GM23248 (cell line): ENCODE results near the gene TTC28. TPM values are rescaled to one million over a fixed set of nuclear protein-coding genes. Genes with fewer than 3 reads are reported as not detected.
A peak's percentile ranks its signal among the peaks of the same experiment; 100 is the strongest.

Experiments
- DNase-seq: peaks from one replicate; pipeline ENCODE4 v3.0.0-alpha.2; 2015
- H2AFZ ChIP-seq: fragments of 200-600 bp; sonication (generic); 2 replicates; pipeline ENCODE4 v1.6.1; 2016; ENCODE audit warnings: antibody characterized with exemption
- H3F3A ChIP-seq: fragments of 200-600 bp; sonication (generic); 2 replicates; pipeline ENCODE4 v1.6.1; 2016; ENCODE audit warnings: mild to moderate bottlenecking, antibody characterized with exemption, mixed run types; ENCODE audit not compliant: insufficient read depth
- H3K27ac ChIP-seq: fragments of 200-600 bp; sonication (generic); 2 replicates; pipeline ENCODE4 v1.5.1; 2016; ENCODE audit warnings: mild to moderate bottlenecking
- H3K27me3 ChIP-seq: fragments of 200-600 bp; sonication (generic); replicated peaks from 2 replicates; pipeline ENCODE4 v1.6.1; 2016; ENCODE audit warnings: mild to moderate bottlenecking; ENCODE audit not compliant: insufficient read depth
- H3K36me3 ChIP-seq: fragments of 200-600 bp; sonication (generic); 2 replicates; pipeline ENCODE4 v1.6.1; 2016; ENCODE audit warnings: low read depth, mild to moderate bottlenecking
- H3K4me1 ChIP-seq: fragments of 200-600 bp; sonication (generic); 2 replicates; pipeline ENCODE4 v1.6.1; 2016; ENCODE audit warnings: mild to moderate bottlenecking; ENCODE audit not compliant: insufficient read depth
- H3K4me2 ChIP-seq: fragments of 200-600 bp; sonication (generic); one replicate; pipeline ENCODE4 v1.6.1; 2016; ENCODE audit warnings: mild to moderate bottlenecking; ENCODE audit not compliant: unreplicated experiment
- H3K4me3 ChIP-seq: fragments of 200-600 bp; sonication (generic); 2 replicates; pipeline ENCODE4 v1.5.1; 2016; ENCODE audit warnings: mild to moderate bottlenecking
- H3K79me2 ChIP-seq: fragments of 200-600 bp; sonication (generic); 2 replicates; pipeline ENCODE4 v1.6.1; 2016; ENCODE audit warnings: mild to moderate bottlenecking; ENCODE audit not compliant: insufficient read depth
- H3K9ac ChIP-seq: fragments of 200-600 bp; sonication (generic); 2 replicates; pipeline ENCODE4 v1.6.1; 2016; ENCODE audit warnings: mild to moderate bottlenecking
- H3K9me2 ChIP-seq: fragments of 200-600 bp; sonication (generic); 2 replicates; pipeline ENCODE4 v1.6.1; 2016; ENCODE audit warnings: mixed run types, mild to moderate bottlenecking, moderate library complexity; ENCODE audit not compliant: insufficient read depth
- H3K9me3 ChIP-seq: fragments of 200-600 bp; sonication (generic); one replicate; pipeline ENCODE4 v1.6.1; 2017; ENCODE audit warnings: low read depth
- H4K20me1 ChIP-seq: fragments of 200-600 bp; sonication (generic); 2 replicates; pipeline ENCODE4 v1.6.0; 2016; ENCODE audit not compliant: insufficient read depth
- EZH2 ChIP-seq: fragments of 200-600 bp; sonication (generic); IDR thresholded peaks from 2 replicates; pipeline ENCODE4 v1.6.1; 2018; ENCODE audit warnings: antibody characterized with exemption, mild to moderate bottlenecking; ENCODE audit not compliant: insufficient read depth, poor library complexity, severe bottlenecking
- EZH2phosphoT487 ChIP-seq: fragments of 200-600 bp; sonication (generic); IDR thresholded peaks from 2 replicates; pipeline ENCODE4 v1.6.1; 2018; ENCODE audit warnings: antibody characterized with exemption, moderate library complexity, mild to moderate bottlenecking, low read depth; ENCODE audit not compliant: insufficient read depth
- WGBS, 2 experiments: methylation state at CpG; one replicate each; pipeline ENCODE4 v1.1.6; 2015 to 2017; ENCODE audit warnings: low lambda C conversion rate in 2 of 2, low coverage in 1 of 2; ENCODE audit errors: missing lambda C conversion rate in 2 of 2; 5-methylcytosine and 5-hydroxymethylcytosine counted together
- in situ Hi-C: fragments of 300-500 bp; cut with MboI; formaldehyde crosslinking; loops from 2 replicates; pipeline ENCODE4 v1.15.0; 2020
- polyA plus RNA-seq: library from polyadenylated mRNA; unstranded; fragments of >200 nt; fragmentation: Nextera tagmentation; extraction: Ambion mirVana; gene quantifications from 2 replicates; pipeline ENCODE4 v1.2.1, GENCODE V29; 2016
- total RNA-seq: library from RNA; depleted of rRNA; stranded (reverse); fragments of >200 nt; shearing (Covaris generic); gene quantifications from 2 replicates; pipeline ENCODE4 v1.2.3, GENCODE V29; 2014

TTC28 gene
- total and polyA plus RNA-seq, 2 experiments from 2014 or later, result 12.5 to 41.9 TPM

DNA sequence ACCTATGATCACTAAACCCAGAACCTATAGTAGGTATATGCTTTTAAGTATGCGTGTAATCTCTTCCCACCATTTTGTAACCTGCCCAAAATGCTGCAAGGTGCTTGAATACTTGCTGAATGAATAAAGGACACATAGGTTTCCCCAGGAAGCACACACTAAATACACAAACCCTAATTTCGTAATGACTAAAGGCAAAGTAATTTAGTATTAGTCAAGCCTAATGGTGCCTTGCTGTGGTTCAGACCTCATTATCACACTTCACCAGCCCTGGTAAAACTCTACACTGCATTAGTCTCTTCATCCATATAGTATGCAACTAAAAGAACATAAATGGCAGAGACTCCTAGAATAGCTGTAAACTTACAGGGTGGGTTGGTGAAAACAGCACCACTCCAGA is 471.6 kb downstream of the TTC28 start:
- H3K79me2 ChIP-seq, result peaks cover 42% of the 10 kb centered on the region
- no peak overlapping the region for H3K9ac ChIP-seq
- H2AFZ ChIP-seq, result no peak overlapping the region
- no peak for TF ChIP-seq EZH2phosphoT487
- in situ Hi-C loops, result no loop called here
- H3K9me3 ChIP-seq, result no peaks in the 10 kb centered on the region
- H3K27me3 ChIP-seq, result no peaks in the 10 kb centered on the region
- peak overlapping the region; percentile 13 for H3K4me2 ChIP-seq
- no peak overlapping the region for H3K27ac ChIP-seq
- H3K4me1 ChIP-seq, result peaks cover 25% of the 10 kb centered on the region
- DNase-seq, result peak; percentile 50
- H3F3A ChIP-seq, result peaks cover 28% of the 10 kb centered on the region
- no peaks in the 10 kb centered on the region for H3K9me2 ChIP-seq
- no peaks in the 10 kb centered on the region for H4K20me1 ChIP-seq
- H3K36me3 ChIP-seq, result no peaks in the 10 kb centered on the region
- H3K4me3 ChIP-seq, result no peak overlapping the region
- WGBS, 2 experiments, result 59% methylated on average over 2 of the region's 2 CpGs

DNA sequence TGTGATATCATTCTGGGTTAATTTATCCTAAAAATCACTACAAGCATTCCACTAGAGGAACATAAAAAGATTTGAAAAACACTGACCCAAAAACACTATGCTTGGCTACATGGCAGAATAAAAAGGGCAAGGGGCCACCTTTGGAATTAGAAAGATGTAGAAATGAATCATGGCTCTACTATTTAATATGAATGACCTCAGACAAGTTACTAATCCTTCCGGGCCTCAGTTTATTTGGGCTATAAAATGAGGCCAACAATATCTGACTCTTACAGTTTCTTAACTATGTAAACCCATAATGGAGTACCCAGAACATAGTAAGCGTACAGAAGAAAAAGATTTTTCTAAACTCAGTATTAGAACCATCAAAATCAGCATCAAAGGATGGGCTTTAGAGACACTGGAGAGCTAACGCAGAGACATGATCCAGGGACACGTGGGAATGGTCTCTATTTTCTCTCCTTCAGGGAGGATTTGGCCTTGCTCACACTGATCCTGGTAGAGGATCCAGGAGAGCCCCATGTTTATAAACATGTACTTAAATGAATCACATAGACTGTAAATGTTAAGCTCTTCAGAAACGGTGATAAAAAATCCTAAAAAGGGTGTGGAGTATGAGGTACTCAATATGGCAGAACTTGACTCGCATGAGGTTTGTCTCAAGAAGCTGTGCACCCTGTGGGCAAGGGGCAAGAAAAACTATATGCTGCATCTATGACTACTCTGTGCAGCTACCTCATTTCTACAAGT is 472.2 kb downstream of the TTC28 start:
- Histone ChIP-seq H3K9me3 (no peaks in the 10 kb centered on the region), H3K4me1 (peaks cover 25% of the 10 kb centered on the region), H2AFZ (no peak overlapping the region), H3K79me2 (peaks cover 42% of the 10 kb centered on the region), H3K27me3 (no peaks in the 10 kb centered on the region), H3K9me2 (no peaks in the 10 kb centered on the region), H3K27ac (no peak overlapping the region), H4K20me1 (no peaks in the 10 kb centered on the region), H3K4me3 (no peak overlapping the region), H3F3A (peaks cover 28% of the 10 kb centered on the region), H3K4me2 (peak overlapping the region; percentile 13), H3K36me3 (no peaks in the 10 kb centered on the region), H3K9ac (no peak overlapping the region)
- in situ Hi-C loops, result no loop called here
- DNase-seq, result peak; percentile 56
- no peak for TF ChIP-seq EZH2
- TF ChIP-seq EZH2phosphoT487, result no peak
- WGBS, 2 experiments, result 63 to 67% methylated on average over 6 of the region's 6 CpGs

DNA sequence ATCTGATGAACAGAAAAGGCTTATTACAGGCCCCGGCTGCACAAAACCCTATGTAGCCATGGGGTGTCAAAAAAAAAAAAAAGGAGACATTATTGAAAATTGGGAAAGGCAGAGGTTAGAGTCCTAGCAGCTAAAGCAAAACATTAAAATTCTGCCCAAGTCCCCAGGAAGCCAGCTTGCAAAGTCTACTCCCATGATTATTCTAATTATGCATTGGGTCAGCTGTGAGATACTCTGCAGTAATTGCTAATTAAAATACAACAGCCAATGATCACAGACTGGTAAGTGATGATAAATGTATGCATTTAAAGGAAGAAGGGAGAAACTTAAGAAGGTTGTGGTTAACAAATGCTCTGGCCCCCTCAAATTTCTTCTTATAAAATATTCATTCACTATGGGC is 473.7 kb downstream of the TTC28 start:
- Histone ChIP-seq H3K27ac (no peak overlapping the region), H3K9ac (no peak overlapping the region), H4K20me1 (no peaks in the 10 kb centered on the region), H3K79me2 (peaks cover 42% of the 10 kb centered on the region), H3K4me2 (no peak overlapping the region), H3K27me3 (no peaks in the 10 kb centered on the region), H2AFZ (no peak overlapping the region), H3K4me3 (no peak overlapping the region), H3K36me3 (no peaks in the 10 kb centered on the region), H3K9me2 (no peaks in the 10 kb centered on the region), H3K9me3 (no peaks in the 10 kb centered on the region), H3F3A (peaks cover 28% of the 10 kb centered on the region), H3K4me1 (peaks cover 25% of the 10 kb centered on the region)
- no peak for DNase-seq
- TF ChIP-seq EZH2phosphoT487, result no peak
- TF ChIP-seq EZH2, result no peak
- in situ Hi-C loops, result no loop called here
- 97 to 100% methylated on average over 1 of the region's 1 CpG for WGBS, 2 experiments

DNA sequence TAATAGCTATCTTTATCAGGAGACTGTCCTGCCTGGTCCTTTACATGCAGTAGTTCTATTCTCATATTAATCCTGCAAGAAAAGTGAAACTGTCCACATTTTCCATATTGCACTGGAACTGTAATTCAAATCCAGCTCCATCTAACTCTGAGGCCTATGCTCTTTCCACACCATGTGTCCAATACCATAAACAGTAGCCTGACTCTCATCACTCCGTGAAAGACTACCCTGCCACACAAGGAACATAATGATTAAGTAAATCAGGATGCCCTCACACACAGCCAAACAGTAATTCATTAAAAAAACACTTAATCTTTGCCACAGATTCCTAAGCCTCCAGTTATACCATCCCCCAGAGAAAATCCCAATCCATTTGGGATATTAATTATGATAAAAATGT is 475.3 kb downstream of the TTC28 start:
- H3F3A ChIP-seq, result peaks cover 28% of the 10 kb centered on the region
- no peaks in the 10 kb centered on the region for H3K9me2 ChIP-seq
- peaks cover 28% of the 10 kb centered on the region for H3K79me2 ChIP-seq
- no peak overlapping the region for H2AFZ ChIP-seq
- in situ Hi-C loops, result no loop called here
- H3K4me2 ChIP-seq, result no peak overlapping the region
- no peak overlapping the region for H3K4me3 ChIP-seq
- H3K9ac ChIP-seq, result no peak overlapping the region
- no peak overlapping the region for H3K27ac ChIP-seq
- no peak for DNase-seq
- no peaks in the 10 kb centered on the region for H3K9me3 ChIP-seq
- H3K27me3 ChIP-seq, result no peaks in the 10 kb centered on the region
- H3K36me3 ChIP-seq, result no peaks in the 10 kb centered on the region
- no peaks in the 10 kb centered on the region for H4K20me1 ChIP-seq
- peaks cover 25% of the 10 kb centered on the region for H3K4me1 ChIP-seq
- 97% methylated on average over 1 of the region's 1 CpG for WGBS, 2 experiments
- no peak for TF ChIP-seq EZH2
- TF ChIP-seq EZH2phosphoT487, result no peak

DNA sequence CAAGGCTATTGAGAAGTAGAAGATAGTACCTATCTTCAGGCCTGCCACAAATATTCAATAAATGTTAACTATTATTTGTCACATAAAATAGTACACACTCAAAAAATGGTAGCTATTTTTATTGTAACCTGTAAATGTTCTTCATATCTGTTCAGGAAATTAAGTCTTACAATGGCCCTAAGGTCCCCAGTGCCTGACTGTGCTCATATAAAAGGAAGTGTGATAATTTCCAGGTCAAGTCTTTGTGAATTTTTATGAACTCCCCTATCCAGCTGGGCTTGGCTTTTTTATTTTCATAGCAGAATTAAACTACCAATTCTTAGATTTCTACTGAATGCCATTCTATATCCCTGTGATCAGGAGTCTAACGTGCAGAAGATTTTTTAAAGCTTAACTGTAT is 476.4 kb downstream of the TTC28 start:
- Histone ChIP-seq H3K4me2 (no peak overlapping the region), H3K27ac (no peak overlapping the region), H3K9me3 (no peaks in the 10 kb centered on the region), H3K36me3 (no peaks in the 10 kb centered on the region), H4K20me1 (no peaks in the 10 kb centered on the region), H3K79me2 (peaks cover 22% of the 10 kb centered on the region), H3K9ac (no peak overlapping the region), H2AFZ (no peak overlapping the region), H3K27me3 (no peaks in the 10 kb centered on the region), H3K4me1 (peaks cover 21% of the 10 kb centered on the region), H3F3A (peaks cover 22% of the 10 kb centered on the region), H3K9me2 (no peaks in the 10 kb centered on the region), H3K4me3 (no peak overlapping the region)
- no peak for DNase-seq
- WGBS, 2 experiments, result 79 to 85% methylated on average over 1 of the region's 1 CpG
- in situ Hi-C loops, result no loop called here
- TF ChIP-seq EZH2 (no peak), EZH2phosphoT487 (no peak)
